Sigmoid colon (tissue), 7 donors: ENCODE results near the gene TMEM208. TPM values are rescaled to one million over a fixed set of nuclear protein-coding genes. Genes with fewer than 3 reads are reported as not detected.

ENCODE experiments used
- DNase-seq: peaks from one replicate; pipeline ENCODE4 v3.0.0-alpha.2; 2019
- H3K27ac ChIP-seq, 4 donors: fragments of 200-600 bp; sonication (generic); one replicate each; pipeline ENCODE4 v1.5.1; 2016 to 2019; ENCODE audit warnings: mild to moderate bottlenecking in 1 of 4
- H3K27me3 ChIP-seq, 3 donors: fragments of 200-600 bp; sonication (generic); one replicate each; pipeline ENCODE4 v1.5.1; 2019; ENCODE audit warnings: mild to moderate bottlenecking in 1 of 3
- H3K36me3 ChIP-seq, 4 donors: fragments of 200-600 bp; sonication (generic); one replicate each; pipeline ENCODE4 v1.5.1; 2016 to 2019
- H3K4me1 ChIP-seq, 4 donors: fragments of 200-600 bp; sonication (generic); one replicate each; pipeline ENCODE4 v1.5.1; 2017 to 2019
- H3K4me3 ChIP-seq, 4 donors: fragments of 200-600 bp; sonication (generic); one replicate each; pipeline ENCODE4 v1.5.1; 2017 to 2019; ENCODE audit warnings: mild to moderate bottlenecking in 2 of 4, moderate library complexity in 1 of 4
- H3K9me3 ChIP-seq, 4 donors: fragments of 200-600 bp in 3 of 4; sonication (generic) in 3 of 4; one replicate each; pipeline versions ENCODE4 v1.5.1 to v1.6.1; 2013 to 2019
- EP300 ChIP-seq, 4 donors: sonication (generic); formaldehyde crosslinking; IDR thresholded peaks; one replicate each; pipeline ENCODE4 v1.6.1; 2017; ENCODE audit warnings: antibody characterized with exemption in 4 of 4
- POLR2A ChIP-seq, 2 donors: fragments of 450-650 bp; IDR thresholded peaks; one replicate each; pipeline ENCODE4 v1.6.1; 2016; ENCODE audit warnings: antibody characterized with exemption in 2 of 2, mild to moderate bottlenecking in 2 of 2, moderate library complexity in 2 of 2
- POLR2AphosphoS5 ChIP-seq, 4 donors: sonication (generic); formaldehyde crosslinking; IDR thresholded peaks; one replicate each; pipeline ENCODE4 v1.6.1; 2017; ENCODE audit warnings: antibody characterized with exemption in 4 of 4
- WGBS, 2 donors: extraction: QIAGEN DNeasy Blood & Tissue Kit; methylation state at CpG; one replicate each; pipeline ENCODE4 v1.1.7; 2013; 5-methylcytosine and 5-hydroxymethylcytosine counted together
- intact Hi-C: fragments of 100-400 bp; cut with DNase I; formaldehyde crosslinking; loops from one replicate; pipeline ENCODE4 v1.15.1; 2023
- polyA plus RNA-seq, 3 donors: library from polyadenylated mRNA; stranded (reverse); fragments of 200-250 nt; gene quantifications; one replicate each; pipeline ENCODE4 v1.2.3, GENCODE V29; 2013
- total RNA-seq, 4 donors: library from RNA; depleted of rRNA; stranded (reverse); fragments of >200 nt; gene quantifications; one replicate each; pipeline ENCODE4 v1.1.0, GENCODE V29; 2016
- TF ChIP-seq, protein P1 (sequence below), 4 experiments: fragments of 450-650 bp in 3 of 4; fragments of 200-600 bp in 1 of 4; IDR thresholded peaks; one replicate each; pipeline ENCODE4 v1.5.1; 2016 to 2019; ENCODE audit warnings: antibody characterized with exemption in 4 of 4, mild to moderate bottlenecking in 3 of 4, moderate library complexity in 2 of 4
- donor health status: healthy with polysubstance abuse.
- donor health status: Bipolar disorder and iron deficiency.
- donor health status: healthy.

TMEM208 gene
- total and polyA plus RNA-seq, 7 donors = 15.3 to 109 (median 31.4) TPM

- TF ChIP-seq POLR2A (IDR thresholded peaks at IDR 0.05) (no peak), POLR2AphosphoS5 (IDR thresholded peaks at IDR 0.05) (no peak), EP300 (IDR thresholded peaks at IDR 0.05) (no peak)
- TF ChIP-seq, protein P1, sequence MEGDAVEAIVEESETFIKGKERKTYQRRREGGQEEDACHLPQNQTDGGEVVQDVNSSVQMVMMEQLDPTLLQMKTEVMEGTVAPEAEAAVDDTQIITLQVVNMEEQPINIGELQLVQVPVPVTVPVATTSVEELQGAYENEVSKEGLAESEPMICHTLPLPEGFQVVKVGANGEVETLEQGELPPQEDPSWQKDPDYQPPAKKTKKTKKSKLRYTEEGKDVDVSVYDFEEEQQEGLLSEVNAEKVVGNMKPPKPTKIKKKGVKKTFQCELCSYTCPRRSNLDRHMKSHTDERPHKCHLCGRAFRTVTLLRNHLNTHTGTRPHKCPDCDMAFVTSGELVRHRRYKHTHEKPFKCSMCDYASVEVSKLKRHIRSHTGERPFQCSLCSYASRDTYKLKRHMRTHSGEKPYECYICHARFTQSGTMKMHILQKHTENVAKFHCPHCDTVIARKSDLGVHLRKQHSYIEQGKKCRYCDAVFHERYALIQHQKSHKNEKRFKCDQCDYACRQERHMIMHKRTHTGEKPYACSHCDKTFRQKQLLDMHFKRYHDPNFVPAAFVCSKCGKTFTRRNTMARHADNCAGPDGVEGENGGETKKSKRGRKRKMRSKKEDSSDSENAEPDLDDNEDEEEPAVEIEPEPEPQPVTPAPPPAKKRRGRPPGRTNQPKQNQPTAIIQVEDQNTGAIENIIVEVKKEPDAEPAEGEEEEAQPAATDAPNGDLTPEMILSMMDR (IDR thresholded peaks at IDR 0.05) = no peak
- DNase-seq = peak; percentile 56
- WGBS, 2 donors = 74 to 84% methylated on average over 11 of the region's 11 CpGs
Observed at GRCh38 chr16:67270931-67271338, 44.0 kb downstream of the TMEM208 start.

DNA sequence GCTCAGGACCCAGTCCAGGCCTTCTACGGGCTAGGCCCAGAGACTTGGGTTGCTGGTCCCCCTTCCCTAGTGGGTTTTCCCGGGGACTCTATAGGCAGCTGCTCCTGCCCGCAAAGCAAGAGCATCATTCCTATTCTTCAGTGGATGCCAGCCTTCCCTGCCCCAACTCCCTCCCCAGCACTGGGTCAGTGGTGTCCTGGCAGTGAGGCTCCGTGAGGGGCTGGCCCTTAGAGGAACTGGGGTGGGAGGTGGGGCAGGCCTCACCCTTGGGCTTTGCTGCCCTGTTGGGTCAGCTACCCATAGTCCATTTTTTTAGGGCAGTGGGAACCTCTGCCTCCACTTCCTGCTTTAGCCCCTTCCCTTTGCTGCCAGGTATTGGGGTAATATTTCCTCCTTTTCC is 44.5 kb downstream of the TMEM208 start:
- DNase-seq = peak; percentile 48
- intact Hi-C loops = no loop called here
- H3K36me3 ChIP-seq = no peaks in the 10 kb centered on the region
- no peak overlapping the region for H3K4me3 ChIP-seq
- peaks cover 0 to 15% (median 0%) of the 10 kb centered on the region in 3 donors for H3K27me3 ChIP-seq
- H3K4me1 ChIP-seq = no peaks in the 10 kb centered on the region
- H3K27ac ChIP-seq = no peak overlapping the region
- TF ChIP-seq POLR2A (IDR thresholded peaks at IDR 0.05) (no peak), EP300 (IDR thresholded peaks at IDR 0.05) (no peak), POLR2AphosphoS5 (IDR thresholded peaks at IDR 0.05) (no peak)
- TF ChIP-seq, protein P1 (IDR thresholded peaks at IDR 0.05) = no peak
- WGBS, 2 donors = 88 to 91% methylated on average over 4 of the region's 4 CpGs
- no peaks in the 10 kb centered on the region for H3K9me3 ChIP-seq

More at GRCh38 chr16:67270931-67271338, 44.0 kb downstream of the TMEM208 start:
- Histone ChIP-seq H3K4me3 (no peak overlapping the region), H3K9me3 (no peaks in the 10 kb centered on the region), H3K27me3 (peaks cover 0 to 15% (median 0%) of the 10 kb centered on the region in 3 donors), H3K4me1 (no peaks in the 10 kb centered on the region), H3K36me3 (no peaks in the 10 kb centered on the region), H3K27ac (no peak overlapping the region)
- intact Hi-C loops = no loop called here

- Histone ChIP-seq H3K27me3 (peaks cover 0 to 5% (median 5%) of the 10 kb centered on the region in 3 donors), H3K4me1 (peaks cover 0 to 31% (median 12%) of the 10 kb centered on the region in 4 donors), H3K4me3 (no peak overlapping the region), H3K36me3 (no peaks in the 10 kb centered on the region), H3K27ac (no peak overlapping the region), H3K9me3 (no peaks in the 10 kb centered on the region)
- intact Hi-C loops = loop anchor here (5.0 kb wide), 1 partner anchor 122 kb away; no protein-coding TSS in a partner anchor
- 47 to 86% methylated on average over 2 of the region's 2 CpGs for WGBS, 2 donors
- TF ChIP-seq EP300 (IDR thresholded peaks at IDR 0.05) (no peak), POLR2AphosphoS5 (IDR thresholded peaks at IDR 0.05) (no peak), POLR2A (IDR thresholded peaks at IDR 0.05) (no peak)
- TF ChIP-seq, protein P1 (IDR thresholded peaks at IDR 0.05) = no peak
- no peak for DNase-seq
Observed at GRCh38 chr16:67275321-67275720, 48.4 kb downstream of the TMEM208 start.

GRCh38 chr16:67277294-67277998 is 50.5 kb downstream of the TMEM208 start:
- Histone ChIP-seq H3K27me3 (peaks cover 0 to 5% (median 5%) of the 10 kb centered on the region in 3 donors), H3K36me3 (no peaks in the 10 kb centered on the region), H3K9me3 (no peaks in the 10 kb centered on the region), H3K27ac (peak overlapping the region in 3 of 4 donors; percentile 25 to 70 (median 61)), H3K4me1 (peaks cover 0 to 31% (median 12%) of the 10 kb centered on the region in 4 donors), H3K4me3 (no peak overlapping the region)
- 89 to 91% methylated on average over 4 of the region's 4 CpGs for WGBS, 2 donors
- DNase-seq = peak; percentile 74
- TF ChIP-seq POLR2AphosphoS5 (IDR thresholded peaks at IDR 0.05) = no peak
- TF ChIP-seq, protein P1 (IDR thresholded peaks at IDR 0.05) = no peak
- no peak for TF ChIP-seq EP300 (IDR thresholded peaks at IDR 0.05)
- TF ChIP-seq POLR2A (IDR thresholded peaks at IDR 0.05) = no peak
- intact Hi-C loops = loop anchor here (5.0 kb wide), 1 partner anchor 120 kb away; no protein-coding TSS in a partner anchor
